Right atrium auricular region (tissue), 2 donors: ENCODE data around the gene DISP2. TPM values are rescaled to one million over a fixed set of nuclear protein-coding genes. Genes with fewer than 3 reads are reported as not detected.

Source experiments
- DNase-seq: peaks from one replicate; pipeline ENCODE4 v3.0.0-alpha.2; 2019; ENCODE audit warnings: low spot score
- H3K27ac ChIP-seq, 2 donors: fragments of 200-600 bp; sonication (generic); 1 replicate in 1 of 2; 2 replicates in 1 of 2; pipeline ENCODE4 v1.5.1; 2016 to 2019
- H3K27me3 ChIP-seq, 2 donors: fragments of 200-600 bp; sonication (generic); one replicate each; pipeline versions ENCODE4 v1.5.1 to v1.6.0; 2017 to 2019
- H3K36me3 ChIP-seq: fragments of 200-600 bp; sonication (generic); one replicate; pipeline ENCODE4 v1.5.1; 2016
- H3K4me1 ChIP-seq, 2 donors: fragments of 200-600 bp; sonication (generic); one replicate each; pipeline versions ENCODE4 v1.5.1 to v1.6.0; 2017 to 2019
- H3K4me3 ChIP-seq, 2 donors: fragments of 200-600 bp; sonication (generic); 1 replicate in 1 of 2; 2 replicates in 1 of 2; pipeline ENCODE4 v1.5.1; 2017 to 2019; ENCODE audit warnings: mild to moderate bottlenecking in 1 of 2, moderate library complexity in 1 of 2
- H3K9me3 ChIP-seq, 2 donors: fragments of 200-600 bp; sonication (generic); one replicate each; pipeline ENCODE4 v1.5.1; 2019
- CTCF ChIP-seq, 2 donors: fragments of 200-600 bp; sonication (generic); IDR thresholded peaks; one replicate each; pipeline ENCODE4 v1.5.1; 2019; ENCODE audit warnings: antibody characterized with exemption in 2 of 2
- total RNA-seq, 2 donors: library from RNA; depleted of rRNA; stranded (reverse); fragments of >200 nt; gene quantifications; one replicate each; pipeline ENCODE4 v1.1.0, GENCODE V29; 2016

The DISP2 gene
- total RNA-seq, 2 donors from 2014 or later = 0.11 to 0.20 TPM

- H3K27ac ChIP-seq = no peak overlapping the region
- no peak overlapping the region for H3K4me3 ChIP-seq
- H3K27me3 ChIP-seq = no peaks in the 10 kb centered on the region
- H3K36me3 ChIP-seq = no peaks in the 10 kb centered on the region
- no peaks in the 10 kb centered on the region for H3K9me3 ChIP-seq
- TF ChIP-seq CTCF (IDR thresholded peaks at IDR 0.05) = no peak
- DNase-seq = no peak
- peaks cover 0 to 32% of the 10 kb centered on the region in 2 donors for H3K4me1 ChIP-seq
Observed at GRCh38 chr15:40369474-40369869, 11.5 kb downstream of the DISP2 start.

GRCh38 chr15:40369971-40370370 lies 12.0 kb downstream of the DISP2 start:
- Histone ChIP-seq H3K27ac (no peak overlapping the region), H3K27me3 (no peaks in the 10 kb centered on the region), H3K9me3 (no peaks in the 10 kb centered on the region), H3K4me3 (no peak overlapping the region), H3K4me1 (peaks cover 0 to 32% of the 10 kb centered on the region in 2 donors), H3K36me3 (no peaks in the 10 kb centered on the region)
- DNase-seq = no peak
- TF ChIP-seq CTCF (IDR thresholded peaks at IDR 0.05) = no peak

- no peak for TF ChIP-seq CTCF (IDR thresholded peaks at IDR 0.05)
- no peaks in the 10 kb centered on the region for H3K36me3 ChIP-seq
Observed at GRCh38 chr15:40372981-40373380, 15.0 kb downstream of the DISP2 start.

GRCh38 chr15:40377606-40378005 lies 19.6 kb downstream of the DISP2 start:
- H3K27me3 ChIP-seq = no peaks in the 10 kb centered on the region
- no peak for DNase-seq

More at GRCh38 chr15:40372981-40373380, 15.0 kb downstream of the DISP2 start:
- Histone ChIP-seq H3K4me1 (peaks cover 0 to 6% of the 10 kb centered on the region in 2 donors), H3K27me3 (no peaks in the 10 kb centered on the region), H3K27ac (no peak overlapping the region), H3K9me3 (no peaks in the 10 kb centered on the region), H3K4me3 (no peak overlapping the region)
- no peak for DNase-seq

GRCh38 chr15:40379374-40379773 lies 21.4 kb downstream of the DISP2 start:
- no peaks in the 10 kb centered on the region for H3K36me3 ChIP-seq
- no peaks in the 10 kb centered on the region for H3K9me3 ChIP-seq
- no peak overlapping the region for H3K4me3 ChIP-seq
- H3K27ac ChIP-seq = peak overlapping the region in 1 of 2 donors; percentile 67
- TF ChIP-seq CTCF (IDR thresholded peaks at IDR 0.05) = no peak
- DNase-seq = no peak
- no peaks in the 10 kb centered on the region for H3K27me3 ChIP-seq
- peaks cover 0 to 30% of the 10 kb centered on the region in 2 donors for H3K4me1 ChIP-seq

More at GRCh38 chr15:40377606-40378005, 19.6 kb downstream of the DISP2 start:
- no peaks in the 10 kb centered on the region for H3K36me3 ChIP-seq
- H3K4me3 ChIP-seq = no peak overlapping the region
- peaks cover 0 to 18% of the 10 kb centered on the region in 2 donors for H3K4me1 ChIP-seq
- H3K9me3 ChIP-seq = no peaks in the 10 kb centered on the region
- no peak for TF ChIP-seq CTCF (IDR thresholded peaks at IDR 0.05)
- H3K27ac ChIP-seq = no peak overlapping the region

- no peak overlapping the region for H3K4me3 ChIP-seq
- H3K9me3 ChIP-seq = no peaks in the 10 kb centered on the region
- DNase-seq = peak; percentile 84
- no peaks in the 10 kb centered on the region for H3K36me3 ChIP-seq
- no peaks in the 10 kb centered on the region for H3K27me3 ChIP-seq
- no peak for TF ChIP-seq CTCF (IDR thresholded peaks at IDR 0.05)
- H3K4me1 ChIP-seq = peaks cover 0 to 30% of the 10 kb centered on the region in 2 donors
- H3K27ac ChIP-seq = peak overlapping the region in 1 of 2 donors; percentile 67
Observed at GRCh38 chr15:40379853-40380252, 21.8 kb downstream of the DISP2 start.
